HEK293 (cell line): ENCODE measurements around the gene LIMCH1.

Experiments
- EGR2 ChIP-seq: fragments of 450-650 bp; formaldehyde crosslinking; IDR thresholded peaks from 2 replicates; pipeline ENCODE4 v1.5.1; 2016; ENCODE audit warnings: low read depth, missing biosample characterization, missing genetic modification characterization
- HOXA7 ChIP-seq: sonication (generic); formaldehyde crosslinking; IDR thresholded peaks from 2 replicates; pipeline ENCODE4 v1.8.1; 2022; ENCODE audit warnings: missing genetic modification reagents, borderline replicate concordance
- SETDB1 ChIP-seq: IDR thresholded peaks from one replicate; pipeline ENCODE4 v1.6.1; 2017; ENCODE audit warnings: mild to moderate bottlenecking, low read length, moderate library complexity, mixed read lengths; ENCODE audit not compliant: insufficient read length
- ZBTB7A ChIP-seq: fragments of 450-650 bp; formaldehyde crosslinking; IDR thresholded peaks from 2 replicates; pipeline ENCODE4 v1.5.1; 2016; ENCODE audit warnings: low read depth, missing biosample characterization, missing genetic modification characterization
- ZFHX2 ChIP-seq: fragments of 450-650 bp; formaldehyde crosslinking; conservative IDR thresholded peaks from 2 replicates; pipeline ENCODE4 v1.5.1; 2016; ENCODE audit warnings: missing biosample characterization, missing genetic modification characterization
- ZNF555 ChIP-seq: fragments of 450-650 bp; formaldehyde crosslinking; conservative IDR thresholded peaks from 2 replicates; pipeline ENCODE4 v1.5.1; 2017; ENCODE audit warnings: missing biosample characterization, mild to moderate bottlenecking, missing genetic modification characterization, inconsistent platforms
- TF ChIP-seq, protein P1 (sequence below): fragments of 450-650 bp; formaldehyde crosslinking; IDR thresholded peaks from 2 replicates; pipeline ENCODE4 v1.5.1; 2016; ENCODE audit warnings: missing biosample characterization, missing genetic modification characterization
- TF ChIP-seq, protein P2 (sequence below): fragments of 450-650 bp; formaldehyde crosslinking; IDR thresholded peaks from 2 replicates; pipeline ENCODE4 v1.5.1; 2016; ENCODE audit warnings: missing biosample characterization, missing genetic modification characterization
- TF ChIP-seq, protein P3 (sequence below): fragments of 450-650 bp; formaldehyde crosslinking; IDR thresholded peaks from 2 replicates; pipeline ENCODE4 v1.5.1; 2017; ENCODE audit warnings: missing biosample characterization, missing genetic modification characterization

DNA sequence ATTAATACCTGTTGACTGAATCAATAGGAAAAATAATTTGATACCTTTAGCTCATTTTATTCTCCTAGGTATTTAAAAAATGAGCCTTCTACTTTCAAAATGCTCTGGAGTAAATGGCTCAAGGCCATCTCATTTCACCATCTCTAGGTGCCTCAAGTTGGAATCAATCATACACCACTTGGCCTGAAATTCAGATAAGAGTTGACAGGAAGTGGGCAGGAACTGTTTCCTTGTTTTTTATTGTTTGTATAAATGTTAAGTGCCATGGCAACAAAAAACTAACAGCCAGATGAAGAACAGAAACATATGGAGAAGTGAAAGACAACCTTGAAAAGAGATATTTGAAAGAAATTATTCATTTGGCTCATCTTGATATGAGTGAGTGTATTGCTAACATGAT is 12.4 kb downstream of the LIMCH1 start:
- TF ChIP-seq SETDB1 (no peak), HOXA7 (no peak), ZFHX2 (tag by site-specific recombination) (no peak), ZBTB7A (no peak), ZNF555 (tag by site-specific recombination) (no peak), EGR2 (tag by site-specific recombination) (no peak)
- TF ChIP-seq, protein P1, sequence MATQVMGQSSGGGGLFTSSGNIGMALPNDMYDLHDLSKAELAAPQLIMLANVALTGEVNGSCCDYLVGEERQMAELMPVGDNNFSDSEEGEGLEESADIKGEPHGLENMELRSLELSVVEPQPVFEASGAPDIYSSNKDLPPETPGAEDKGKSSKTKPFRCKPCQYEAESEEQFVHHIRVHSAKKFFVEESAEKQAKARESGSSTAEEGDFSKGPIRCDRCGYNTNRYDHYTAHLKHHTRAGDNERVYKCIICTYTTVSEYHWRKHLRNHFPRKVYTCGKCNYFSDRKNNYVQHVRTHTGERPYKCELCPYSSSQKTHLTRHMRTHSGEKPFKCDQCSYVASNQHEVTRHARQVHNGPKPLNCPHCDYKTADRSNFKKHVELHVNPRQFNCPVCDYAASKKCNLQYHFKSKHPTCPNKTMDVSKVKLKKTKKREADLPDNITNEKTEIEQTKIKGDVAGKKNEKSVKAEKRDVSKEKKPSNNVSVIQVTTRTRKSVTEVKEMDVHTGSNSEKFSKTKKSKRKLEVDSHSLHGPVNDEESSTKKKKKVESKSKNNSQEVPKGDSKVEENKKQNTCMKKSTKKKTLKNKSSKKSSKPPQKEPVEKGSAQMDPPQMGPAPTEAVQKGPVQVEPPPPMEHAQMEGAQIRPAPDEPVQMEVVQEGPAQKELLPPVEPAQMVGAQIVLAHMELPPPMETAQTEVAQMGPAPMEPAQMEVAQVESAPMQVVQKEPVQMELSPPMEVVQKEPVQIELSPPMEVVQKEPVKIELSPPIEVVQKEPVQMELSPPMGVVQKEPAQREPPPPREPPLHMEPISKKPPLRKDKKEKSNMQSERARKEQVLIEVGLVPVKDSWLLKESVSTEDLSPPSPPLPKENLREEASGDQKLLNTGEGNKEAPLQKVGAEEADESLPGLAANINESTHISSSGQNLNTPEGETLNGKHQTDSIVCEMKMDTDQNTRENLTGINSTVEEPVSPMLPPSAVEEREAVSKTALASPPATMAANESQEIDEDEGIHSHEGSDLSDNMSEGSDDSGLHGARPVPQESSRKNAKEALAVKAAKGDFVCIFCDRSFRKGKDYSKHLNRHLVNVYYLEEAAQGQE, result no peak
- TF ChIP-seq, protein P2, sequence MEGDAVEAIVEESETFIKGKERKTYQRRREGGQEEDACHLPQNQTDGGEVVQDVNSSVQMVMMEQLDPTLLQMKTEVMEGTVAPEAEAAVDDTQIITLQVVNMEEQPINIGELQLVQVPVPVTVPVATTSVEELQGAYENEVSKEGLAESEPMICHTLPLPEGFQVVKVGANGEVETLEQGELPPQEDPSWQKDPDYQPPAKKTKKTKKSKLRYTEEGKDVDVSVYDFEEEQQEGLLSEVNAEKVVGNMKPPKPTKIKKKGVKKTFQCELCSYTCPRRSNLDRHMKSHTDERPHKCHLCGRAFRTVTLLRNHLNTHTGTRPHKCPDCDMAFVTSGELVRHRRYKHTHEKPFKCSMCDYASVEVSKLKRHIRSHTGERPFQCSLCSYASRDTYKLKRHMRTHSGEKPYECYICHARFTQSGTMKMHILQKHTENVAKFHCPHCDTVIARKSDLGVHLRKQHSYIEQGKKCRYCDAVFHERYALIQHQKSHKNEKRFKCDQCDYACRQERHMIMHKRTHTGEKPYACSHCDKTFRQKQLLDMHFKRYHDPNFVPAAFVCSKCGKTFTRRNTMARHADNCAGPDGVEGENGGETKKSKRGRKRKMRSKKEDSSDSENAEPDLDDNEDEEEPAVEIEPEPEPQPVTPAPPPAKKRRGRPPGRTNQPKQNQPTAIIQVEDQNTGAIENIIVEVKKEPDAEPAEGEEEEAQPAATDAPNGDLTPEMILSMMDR (tag by site-specific recombination), result no peak
- TF ChIP-seq, protein P3, sequence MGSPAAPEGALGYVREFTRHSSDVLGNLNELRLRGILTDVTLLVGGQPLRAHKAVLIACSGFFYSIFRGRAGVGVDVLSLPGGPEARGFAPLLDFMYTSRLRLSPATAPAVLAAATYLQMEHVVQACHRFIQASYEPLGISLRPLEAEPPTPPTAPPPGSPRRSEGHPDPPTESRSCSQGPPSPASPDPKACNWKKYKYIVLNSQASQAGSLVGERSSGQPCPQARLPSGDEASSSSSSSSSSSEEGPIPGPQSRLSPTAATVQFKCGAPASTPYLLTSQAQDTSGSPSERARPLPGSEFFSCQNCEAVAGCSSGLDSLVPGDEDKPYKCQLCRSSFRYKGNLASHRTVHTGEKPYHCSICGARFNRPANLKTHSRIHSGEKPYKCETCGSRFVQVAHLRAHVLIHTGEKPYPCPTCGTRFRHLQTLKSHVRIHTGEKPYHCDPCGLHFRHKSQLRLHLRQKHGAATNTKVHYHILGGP (tag by site-specific recombination), result no peak
